GM12873 (cell line): ENCODE results near the gene TFRC.

ENCODE experiments used
- CTCF ChIP-seq: IDR thresholded peaks from 2 replicates; pipeline ENCODE4 v1.5.1; 2012; ENCODE audit warnings: low read depth, mild to moderate bottlenecking, moderate library complexity, low read length, control low read depth; ENCODE audit not compliant: insufficient read depth; ENCODE audit errors: missing control alignments

TFRC gene

DNA sequence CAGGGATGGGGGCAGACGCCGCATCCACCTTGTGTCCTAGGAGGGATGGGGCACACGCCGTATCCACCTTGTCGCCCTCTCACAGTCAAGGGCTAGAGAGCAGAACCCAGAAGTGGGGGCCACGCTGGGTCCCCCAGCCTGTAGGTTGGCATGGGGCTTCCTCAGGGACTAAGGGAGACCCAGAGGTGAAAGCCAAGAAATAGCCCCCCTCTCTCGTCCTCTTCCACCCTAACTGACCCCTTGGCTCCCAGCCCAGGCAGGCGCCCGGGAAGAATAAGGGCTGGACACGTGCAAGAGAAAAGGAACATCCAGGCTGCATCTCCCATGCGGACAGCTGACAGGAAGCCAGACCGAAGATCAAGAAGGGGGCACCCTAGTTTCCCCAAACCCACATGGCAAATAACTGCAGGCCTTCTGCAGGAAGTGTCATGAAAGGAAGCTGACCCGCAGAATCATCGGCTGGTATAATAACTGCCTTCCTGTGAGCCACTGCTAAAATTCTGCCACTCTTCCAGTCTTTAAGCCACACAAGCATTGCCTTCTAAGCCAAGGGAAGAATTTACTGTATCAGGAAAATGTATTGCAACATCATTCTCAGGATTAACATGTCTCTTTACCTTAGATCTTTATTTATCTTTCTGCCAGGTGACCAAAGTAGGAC lies 38.5 kb upstream of the TFRC start:
- no peak for TF ChIP-seq CTCF

- TF ChIP-seq CTCF: no peak
Measured at GRCh38 chr3:196117809-196118208, 35.9 kb upstream of the TFRC start.

- no peak for TF ChIP-seq CTCF
Measured at GRCh38 chr3:196115678-196116083, 33.8 kb upstream of the TFRC start.

DNA sequence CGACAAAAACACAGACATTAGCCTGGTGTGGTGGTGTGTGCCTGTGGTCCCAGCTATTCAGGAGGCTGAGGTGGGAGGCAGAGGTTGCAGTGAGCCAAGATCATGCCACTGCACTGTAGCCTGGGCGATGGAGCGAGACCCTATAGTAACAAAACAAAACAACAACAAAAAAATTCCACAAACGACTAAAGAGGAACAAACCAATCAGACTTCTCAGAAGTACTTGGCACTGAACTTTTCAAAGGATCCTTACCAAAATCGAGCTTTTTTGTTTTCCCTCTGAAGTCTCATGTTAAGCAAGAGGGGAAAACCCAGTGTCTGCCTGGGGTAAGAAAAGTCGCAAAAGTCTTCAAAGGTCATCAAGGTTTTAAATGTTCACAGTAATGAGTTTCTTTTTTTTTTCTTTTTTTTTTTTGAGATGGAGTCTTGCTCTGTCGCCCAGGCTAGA lies 30.1 kb upstream of the TFRC start:
- TF ChIP-seq CTCF: no peak

DNA sequence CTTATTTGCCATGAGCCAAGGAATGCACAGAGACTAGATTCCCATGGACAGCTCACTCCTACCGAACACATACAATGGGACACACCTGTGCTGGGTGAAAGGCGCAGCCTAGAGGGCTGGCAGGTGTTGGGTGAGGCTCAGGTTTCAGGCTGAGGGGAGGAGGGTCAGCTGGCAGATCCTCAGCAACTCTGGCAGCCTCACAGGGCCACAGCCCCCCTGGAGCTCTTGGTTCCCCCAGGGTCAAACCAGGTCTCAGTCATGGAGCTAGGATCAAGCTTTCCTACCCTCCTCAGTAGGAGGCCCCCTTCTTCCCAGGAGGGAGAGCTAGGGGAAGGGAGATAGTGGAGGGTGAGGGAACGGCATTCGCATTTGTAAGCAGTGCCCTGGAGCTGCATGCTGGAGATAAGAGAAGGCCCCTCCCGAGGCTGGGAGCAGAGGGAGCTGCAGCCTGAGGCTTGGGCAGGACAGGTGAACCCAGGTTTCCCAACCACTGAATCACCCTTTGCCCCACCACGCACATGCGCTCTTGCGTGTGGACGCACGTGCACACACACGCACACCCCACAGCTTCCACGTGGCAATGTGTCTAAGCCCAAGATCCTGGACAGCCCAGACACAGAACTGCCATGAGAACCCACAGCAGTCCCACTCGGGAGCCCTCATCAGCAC lies 26.3 kb upstream of the TFRC start:
- no peak for TF ChIP-seq CTCF

GRCh38 chr3:196097373-196098154 lies 15.7 kb upstream of the TFRC start:
- no peak for TF ChIP-seq CTCF

- no peak for TF ChIP-seq CTCF
Measured at GRCh38 chr3:196096382-196096953, 14.6 kb upstream of the TFRC start.
